Measurements from ENCODE around the gene ZFAND3. TPM values are rescaled to one million over a fixed set of nuclear protein-coding genes. Genes with fewer than 3 reads are reported as not detected.

Gene ZFAND3
- total RNA-seq, 1 donor from 2014 or later, result 31.2 TPM

GRCh38 chr6:37872373-37872745, 52.8 kb downstream of the ZFAND3 start:
- no peak overlapping the region for H3K4me3 ChIP-seq
- no peak for DNase-seq (ENCODE audit: extremely low spot score in 2 of 2)
- TF ChIP-seq CTCF (IDR thresholded peaks at IDR 0.05) (no peak), POLR2AphosphoS5 (IDR thresholded peaks at IDR 0.05; ENCODE audit: insufficient read depth in 1 of 2, low read depth in 1 of 2) (no peak), POLR2A (IDR thresholded peaks at IDR 0.05) (no peak)
- no peaks in the 10 kb centered on the region for H3K27me3 ChIP-seq
- H3K9me3 ChIP-seq, result no peaks in the 10 kb centered on the region
- no peaks in the 10 kb centered on the region for H3K36me3 ChIP-seq
- intact Hi-C loops (cut with DNase I), result no loop called here
- no peak overlapping the region for H3K27ac ChIP-seq
- peaks cover 40% of the 10 kb centered on the region for H3K4me1 ChIP-seq

GRCh38 chr6:37874726-37875125, 55.2 kb downstream of the ZFAND3 start:
- intact Hi-C loops (cut with DNase I), result no loop called here
- no peak overlapping the region for H3K27ac ChIP-seq
- no peak for TF ChIP-seq POLR2A (IDR thresholded peaks at IDR 0.05)
- no peak for TF ChIP-seq CTCF (IDR thresholded peaks at IDR 0.05)
- no peak for TF ChIP-seq POLR2AphosphoS5 (IDR thresholded peaks at IDR 0.05; ENCODE audit: insufficient read depth in 1 of 2, low read depth in 1 of 2)
- no peaks in the 10 kb centered on the region for H3K36me3 ChIP-seq
- peaks cover 46% of the 10 kb centered on the region for H3K4me1 ChIP-seq
- no peaks in the 10 kb centered on the region for H3K27me3 ChIP-seq
- H3K9me3 ChIP-seq, result no peaks in the 10 kb centered on the region
- H3K4me3 ChIP-seq, result no peak overlapping the region
- no peak for DNase-seq (ENCODE audit: extremely low spot score in 2 of 2)

GRCh38 chr6:37875561-37876309, 56.2 kb downstream of the ZFAND3 start:
- no peak for TF ChIP-seq POLR2AphosphoS5 (IDR thresholded peaks at IDR 0.05; ENCODE audit: insufficient read depth in 1 of 2, low read depth in 1 of 2)
- TF ChIP-seq POLR2A (IDR thresholded peaks at IDR 0.05), result no peak
- no peak for TF ChIP-seq CTCF (IDR thresholded peaks at IDR 0.05)
- peaks cover 46% of the 10 kb centered on the region for H3K4me1 ChIP-seq
- no peaks in the 10 kb centered on the region for H3K27me3 ChIP-seq
- H3K36me3 ChIP-seq, result no peaks in the 10 kb centered on the region
- intact Hi-C loops (cut with DNase I), result no loop called here
- H3K4me3 ChIP-seq, result no peak overlapping the region
- H3K9me3 ChIP-seq, result no peaks in the 10 kb centered on the region
- H3K27ac ChIP-seq, result no peak overlapping the region
- DNase-seq (ENCODE audit: extremely low spot score in 2 of 2), result no peak

- Histone ChIP-seq H3K4me1 (peaks cover 53% of the 10 kb centered on the region), H3K27ac (no peak overlapping the region), H3K4me3 (no peak overlapping the region), H3K36me3 (no peaks in the 10 kb centered on the region), H3K27me3 (no peaks in the 10 kb centered on the region), H3K9me3 (no peaks in the 10 kb centered on the region)
- DNase-seq (ENCODE audit: extremely low spot score in 2 of 2), result no peak
- TF ChIP-seq POLR2A (IDR thresholded peaks at IDR 0.05) (no peak), POLR2AphosphoS5 (IDR thresholded peaks at IDR 0.05; ENCODE audit: insufficient read depth in 1 of 2, low read depth in 1 of 2) (no peak), CTCF (IDR thresholded peaks at IDR 0.05) (no peak)
- intact Hi-C loops (cut with DNase I), result no loop called here
Measured at GRCh38 chr6:37876843-37877242, 57.3 kb downstream of the ZFAND3 start.

GRCh38 chr6:37877373-37878149, 58.0 kb downstream of the ZFAND3 start:
- Histone ChIP-seq H3K4me3 (no peak overlapping the region), H3K27me3 (no peaks in the 10 kb centered on the region), H3K9me3 (no peaks in the 10 kb centered on the region), H3K27ac (no peak overlapping the region), H3K4me1 (peaks cover 58% of the 10 kb centered on the region), H3K36me3 (no peaks in the 10 kb centered on the region)
- intact Hi-C loops (cut with DNase I), result no loop called here
- no peak for DNase-seq (ENCODE audit: extremely low spot score in 2 of 2)
- TF ChIP-seq POLR2A (IDR thresholded peaks at IDR 0.05), result no peak
- TF ChIP-seq POLR2AphosphoS5 (IDR thresholded peaks at IDR 0.05; ENCODE audit: insufficient read depth in 1 of 2, low read depth in 1 of 2), result no peak
- no peak for TF ChIP-seq CTCF (IDR thresholded peaks at IDR 0.05)
